Measurements from ENCODE around the gene NDUFC2.
"Not testable (repeated sequence)": the region's sequence is repeated elsewhere in the genome, so short reads cannot be mapped to it uniquely, and the experiment has no call there.

Gene NDUFC2

GRCh38 chr11:78079232-78080083 is at the start of gene NDUFC2:
TSS of gene NDUFC2 (minus strand) at chr11:78079862. CDS start at chr11:78079744, 118 bp downstream.
- Mint-ChIP-seq H3K27me3 (no peaks in the 10 kb centered on the region), H3K4me1 (ENCODE audit: low read depth) (peaks cover 53% of the 10 kb centered on the region), H3K4me3 (peak within 1 kb of the TSS; percentile 91), H3K9me3 (no peaks in the 10 kb centered on the region), H3K27ac (peak within 1 kb of the TSS; percentile 91), H3K36me3 (ENCODE audit: low read depth) (peaks cover 40% of the 10 kb centered on the region)
- DNase-seq = peak; percentile 85

- H3K27me3 Mint-ChIP-seq = no peaks in the 10 kb centered on the region
- peaks cover 13% of the 10 kb centered on the region for H3K4me1 Mint-ChIP-seq (ENCODE audit: low read depth)
- no peak overlapping the region for H3K4me3 Mint-ChIP-seq
- DNase-seq = no peak
- H3K27ac Mint-ChIP-seq = no peak overlapping the region
- peaks cover 50% of the 10 kb centered on the region for H3K36me3 Mint-ChIP-seq (ENCODE audit: low read depth)
- no peaks in the 10 kb centered on the region for H3K9me3 Mint-ChIP-seq
These were observed 47.7 kb upstream of the NDUFC2 start for GRCh38 chr11:78127403-78127802.

GRCh38 chr11:78112582-78113275 is 33.1 kb upstream of the NDUFC2 start:
- Mint-ChIP-seq H3K27ac (no peak overlapping the region), H3K27me3 (no peaks in the 10 kb centered on the region), H3K36me3 (ENCODE audit: low read depth) (peaks cover 76% of the 10 kb centered on the region), H3K9me3 (no peaks in the 10 kb centered on the region), H3K4me3 (no peak overlapping the region), H3K4me1 (ENCODE audit: low read depth) (no peaks in the 10 kb centered on the region)
- no peak for DNase-seq

- no peak overlapping the region for H3K4me3 Mint-ChIP-seq
- no peak overlapping the region for H3K27ac Mint-ChIP-seq
- H3K4me1 Mint-ChIP-seq (ENCODE audit: low read depth) = no peaks in the 10 kb centered on the region
- H3K36me3 Mint-ChIP-seq (ENCODE audit: low read depth) = peaks cover 69% of the 10 kb centered on the region
- H3K27me3 Mint-ChIP-seq = no peaks in the 10 kb centered on the region
- no peaks in the 10 kb centered on the region for H3K9me3 Mint-ChIP-seq
- DNase-seq = no peak
These were observed 31.6 kb upstream of the NDUFC2 start for GRCh38 chr11:78111298-78111697.

DNA sequence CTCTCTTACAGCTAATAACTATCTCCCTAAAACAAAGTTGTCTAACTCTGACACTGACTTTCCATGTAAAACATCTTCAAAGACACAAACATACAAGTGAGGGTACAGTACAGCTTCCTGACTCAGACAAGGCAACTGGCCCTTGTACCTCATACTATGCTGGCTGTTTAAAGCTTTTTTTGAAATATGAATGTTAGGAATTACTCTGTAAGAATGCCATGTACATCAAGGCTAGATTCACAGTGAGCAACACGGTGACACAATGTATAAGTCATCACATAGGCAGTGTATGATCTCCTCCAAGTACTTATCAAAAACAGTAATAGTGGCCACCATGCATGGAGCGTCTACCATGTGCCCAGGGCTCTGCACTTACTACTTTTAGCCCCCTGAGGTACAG is 31.2 kb upstream of the NDUFC2 start:
- H3K27me3 Mint-ChIP-seq = no peaks in the 10 kb centered on the region
- H3K36me3 Mint-ChIP-seq (ENCODE audit: low read depth) = peaks cover 74% of the 10 kb centered on the region
- no peaks in the 10 kb centered on the region for H3K9me3 Mint-ChIP-seq
- DNase-seq = no peak
- H3K27ac Mint-ChIP-seq = no peak overlapping the region
- no peak overlapping the region for H3K4me3 Mint-ChIP-seq
- H3K4me1 Mint-ChIP-seq (ENCODE audit: low read depth) = no peaks in the 10 kb centered on the region

DNA sequence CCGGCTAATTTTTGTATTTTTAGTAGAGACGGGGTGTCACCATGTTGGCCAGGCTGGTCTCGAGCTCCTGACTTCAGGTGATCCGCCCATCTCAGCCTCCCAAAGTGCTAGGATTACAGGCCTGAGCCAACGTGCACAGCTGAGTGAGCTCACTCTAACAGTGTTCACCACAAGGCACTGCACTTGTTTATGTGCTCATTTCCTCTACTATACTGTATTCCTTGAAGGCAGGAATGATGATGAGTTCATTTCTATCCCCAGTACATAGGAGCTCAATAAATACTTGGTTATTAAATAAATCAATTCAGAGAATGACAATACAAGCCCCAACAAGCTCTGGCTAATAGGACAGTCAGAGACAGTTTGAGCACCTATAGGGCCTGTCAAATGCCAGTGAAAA is 30.7 kb upstream of the NDUFC2 start:
- H3K4me3 Mint-ChIP-seq = no peak overlapping the region
- DNase-seq = no peak
- H3K27me3 Mint-ChIP-seq = no peaks in the 10 kb centered on the region
- peaks cover 71% of the 10 kb centered on the region for H3K36me3 Mint-ChIP-seq (ENCODE audit: low read depth)
- no peak overlapping the region for H3K27ac Mint-ChIP-seq
- no peaks in the 10 kb centered on the region for H3K9me3 Mint-ChIP-seq
- H3K4me1 Mint-ChIP-seq (ENCODE audit: low read depth) = no peaks in the 10 kb centered on the region

DNA sequence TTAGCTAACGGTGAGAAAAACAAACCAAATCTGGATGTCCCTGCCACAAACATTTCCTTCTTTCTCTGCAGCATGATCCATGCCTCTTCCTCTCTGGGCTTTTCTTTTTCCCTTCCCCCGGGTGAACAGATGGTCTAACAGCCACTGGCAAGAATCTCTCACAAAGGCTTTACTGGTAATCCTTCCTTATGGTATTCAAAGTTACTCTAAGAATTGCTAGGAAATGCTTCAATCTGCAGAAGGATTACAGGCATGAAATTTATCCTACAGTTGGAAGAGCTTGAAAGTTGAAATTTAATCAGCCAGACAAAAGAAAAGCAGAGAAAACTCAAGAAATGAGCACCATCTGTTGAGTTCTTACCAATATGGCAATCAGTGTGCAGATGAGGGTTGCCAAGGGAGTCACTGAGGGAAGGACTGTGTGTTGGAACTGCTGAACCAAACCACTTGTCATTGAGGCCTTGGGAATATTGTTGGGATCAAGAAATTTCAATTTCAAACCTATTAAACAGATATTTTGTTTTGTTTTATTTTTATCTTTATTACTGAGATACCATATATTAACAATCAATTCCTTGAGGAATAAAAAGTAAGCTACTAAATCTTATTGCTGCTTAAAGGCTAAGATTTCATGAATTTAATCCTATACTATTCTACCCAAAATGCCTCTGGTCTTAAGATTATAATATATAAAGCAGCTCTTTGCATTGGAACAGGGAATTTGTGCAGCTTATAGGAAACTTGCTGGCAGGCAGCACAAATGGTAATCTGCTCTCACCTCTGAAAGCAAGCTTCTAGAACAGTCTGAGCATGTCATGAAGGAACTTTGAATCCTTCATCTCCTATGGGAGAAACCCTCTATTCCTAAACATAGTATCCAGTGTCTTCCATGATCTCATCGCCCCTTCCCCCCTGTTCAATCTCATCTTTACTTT is 29.7 kb upstream of the NDUFC2 start:
- Mint-ChIP-seq H3K9me3 (no peaks in the 10 kb centered on the region), H3K27ac (no peak overlapping the region), H3K4me3 (no peak overlapping the region), H3K4me1 (ENCODE audit: low read depth) (no peaks in the 10 kb centered on the region), H3K36me3 (ENCODE audit: low read depth) (peaks cover 78% of the 10 kb centered on the region), H3K27me3 (no peaks in the 10 kb centered on the region)
- no peak for DNase-seq

DNA sequence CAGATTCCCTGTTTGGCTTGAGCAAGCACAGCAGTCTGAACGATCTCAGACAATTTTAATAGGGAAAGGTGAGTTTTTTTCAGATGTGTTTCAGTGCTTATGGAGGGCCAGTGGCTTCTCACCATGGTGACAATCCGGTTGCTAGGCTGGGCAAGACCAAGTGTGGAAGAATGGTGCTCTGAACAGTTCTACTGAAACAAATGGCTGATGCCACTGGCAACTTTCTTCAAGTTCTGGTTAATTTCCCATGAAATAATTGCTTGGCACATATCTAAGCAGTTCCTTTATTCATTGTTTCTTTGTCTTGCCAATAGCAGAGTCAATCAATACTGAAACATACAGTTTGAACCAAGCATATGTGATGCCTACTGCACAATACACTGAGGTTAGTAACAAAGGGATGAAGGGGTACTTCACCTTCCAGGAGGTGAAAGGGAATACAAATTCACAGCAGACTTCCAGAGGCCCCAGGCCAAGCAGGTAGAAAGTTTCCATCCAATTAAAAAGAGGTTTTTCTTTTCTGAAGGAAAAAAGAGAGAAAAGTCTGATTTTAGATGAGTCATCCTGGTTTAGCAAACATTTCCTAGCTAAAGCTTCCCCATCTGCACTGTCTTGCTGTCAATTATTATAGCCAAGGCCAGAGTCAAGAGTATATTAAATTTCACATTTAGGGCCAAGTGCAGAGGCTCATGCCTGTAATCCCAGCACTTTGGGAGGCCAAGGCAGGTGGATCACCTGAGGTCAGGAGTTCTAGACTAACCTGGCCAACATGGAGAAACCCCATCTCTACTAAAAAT is 21.2 kb upstream of the NDUFC2 start:
- no peak overlapping the region for H3K4me3 Mint-ChIP-seq
- no peak for DNase-seq
- H3K27me3 Mint-ChIP-seq = no peaks in the 10 kb centered on the region
- H3K36me3 Mint-ChIP-seq (ENCODE audit: low read depth) = peaks cover 76% of the 10 kb centered on the region
- H3K9me3 Mint-ChIP-seq = no peaks in the 10 kb centered on the region
- H3K27ac Mint-ChIP-seq = peak overlapping the region; percentile 51
- H3K4me1 Mint-ChIP-seq (ENCODE audit: low read depth) = no peaks in the 10 kb centered on the region

- no peak overlapping the region for H3K4me3 Mint-ChIP-seq
- peaks cover 3% of the 10 kb centered on the region for H3K4me1 Mint-ChIP-seq (ENCODE audit: low read depth)
- no peaks in the 10 kb centered on the region for H3K27me3 Mint-ChIP-seq
- H3K36me3 Mint-ChIP-seq (ENCODE audit: low read depth) = peaks cover 79% of the 10 kb centered on the region
- H3K27ac Mint-ChIP-seq = no peak overlapping the region
- DNase-seq = no peak
- H3K9me3 Mint-ChIP-seq = no peaks in the 10 kb centered on the region
These were observed 20.6 kb upstream of the NDUFC2 start for GRCh38 chr11:78100261-78100660.

GRCh38 chr11:78099666-78100065 is 20.0 kb upstream of the NDUFC2 start:
- H3K27ac Mint-ChIP-seq = no peak overlapping the region
- DNase-seq = no peak
- no peaks in the 10 kb centered on the region for H3K9me3 Mint-ChIP-seq
- H3K36me3 Mint-ChIP-seq (ENCODE audit: low read depth) = peaks cover 78% of the 10 kb centered on the region
- H3K4me3 Mint-ChIP-seq = no peak overlapping the region
- peaks cover 6% of the 10 kb centered on the region for H3K4me1 Mint-ChIP-seq (ENCODE audit: low read depth)
- no peaks in the 10 kb centered on the region for H3K27me3 Mint-ChIP-seq

DNA sequence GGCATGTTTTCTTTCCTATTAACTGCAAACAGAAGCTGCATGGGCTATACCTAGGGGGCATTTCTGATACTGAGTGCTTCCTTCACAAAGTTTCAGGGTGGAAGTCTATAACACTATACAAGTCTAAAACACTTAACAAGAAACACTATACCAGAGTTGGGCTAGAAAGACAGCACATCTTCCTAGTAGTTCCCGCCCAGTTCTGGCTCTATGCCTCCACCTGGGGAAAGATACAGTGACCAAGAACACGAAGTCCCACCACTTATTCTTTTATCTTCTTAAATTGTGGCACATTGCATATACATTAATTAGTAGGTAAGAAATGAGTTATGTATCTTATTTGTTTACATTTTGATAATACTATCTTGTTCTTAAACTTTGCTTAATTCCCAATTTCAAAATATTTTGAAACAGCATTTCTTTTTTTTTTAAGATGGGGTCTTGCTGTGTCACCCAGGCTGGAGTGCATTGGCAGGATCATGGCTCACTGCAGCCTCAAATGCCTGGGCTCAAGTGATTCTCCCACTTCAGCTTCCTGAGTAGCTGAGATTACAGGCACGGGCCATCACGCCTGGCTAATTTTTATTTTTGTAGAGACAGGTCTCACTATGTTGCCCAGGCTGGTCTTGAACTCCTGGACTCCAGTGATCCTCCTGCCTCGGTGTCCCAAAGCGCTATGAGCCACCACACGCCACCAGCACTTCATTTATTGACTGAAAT is 18.2 kb upstream of the NDUFC2 start:
- no peaks in the 10 kb centered on the region for H3K27me3 Mint-ChIP-seq

GRCh38 chr11:78094250-78094649 is 14.6 kb upstream of the NDUFC2 start:
- Mint-ChIP-seq H3K9me3 (no peaks in the 10 kb centered on the region), H3K36me3 (ENCODE audit: low read depth) (peaks cover 48% of the 10 kb centered on the region), H3K27ac (peak overlapping the region; percentile 81), H3K4me3 (no peak overlapping the region), H3K4me1 (ENCODE audit: low read depth) (peaks cover 13% of the 10 kb centered on the region), H3K27me3 (no peaks in the 10 kb centered on the region)
- DNase-seq = no peak

More for the DNA sequence above, 18.2 kb upstream of the NDUFC2 start:
- Mint-ChIP-seq H3K4me3 (no peak overlapping the region), H3K9me3 (no peaks in the 10 kb centered on the region), H3K36me3 (ENCODE audit: low read depth) (peaks cover 75% of the 10 kb centered on the region), H3K4me1 (ENCODE audit: low read depth) (peaks cover 13% of the 10 kb centered on the region), H3K27ac (no peak overlapping the region)
- DNase-seq = no peak

DNA sequence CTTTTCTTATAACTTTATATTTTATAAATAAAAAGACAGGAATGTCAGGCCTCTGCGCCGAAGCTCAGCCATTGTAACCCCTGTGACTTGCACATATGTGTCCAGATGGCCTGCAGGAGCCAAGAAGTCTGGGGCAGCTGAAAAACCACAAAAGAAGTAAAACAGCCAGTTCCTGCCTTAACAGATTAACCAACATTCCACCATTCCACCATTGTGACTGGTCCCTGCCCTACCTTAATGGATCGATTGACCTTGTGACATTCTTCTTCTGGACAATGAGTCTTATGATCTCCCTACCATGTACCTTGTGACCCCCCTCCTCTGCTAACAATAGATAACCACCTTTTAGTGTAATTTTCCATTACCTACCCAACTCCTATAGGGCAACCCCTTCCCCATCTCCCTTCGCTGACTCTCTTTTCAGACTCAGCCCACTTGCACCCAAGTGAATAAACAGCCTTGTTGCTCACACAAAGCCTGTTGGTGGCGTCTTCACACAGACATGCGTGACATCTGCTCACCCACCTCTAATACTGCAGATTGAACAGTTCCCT is 6.9 kb upstream of the NDUFC2 start:
- not testable (repeated sequence) for H3K27me3 Mint-ChIP-seq; H3K4me1 Mint-ChIP-seq (ENCODE audit: low read depth); H3K9me3 Mint-ChIP-seq; H3K36me3 Mint-ChIP-seq (ENCODE audit: low read depth); DNase-seq; H3K27ac Mint-ChIP-seq; H3K4me3 Mint-ChIP-seq
